ENCODE results near the gene PRSS33. TPM values are rescaled to one million over a fixed set of nuclear protein-coding genes. Genes with fewer than 3 reads are reported as not detected.

Gene PRSS33
- total RNA-seq, 1 donor: not detected

- no peak overlapping the region for H3K4me3 ChIP-seq (ENCODE audit: low read depth, low read length)
- no peak for TF ChIP-seq CTCF (IDR thresholded peaks at IDR 0.05; ENCODE audit: insufficient read depth, low read depth, low read length)
- DNase-seq (ENCODE audit: low read depth): no peak
Observed at GRCh38 chr16:2762711-2763110, 24.6 kb downstream of the PRSS33 start.

GRCh38 chr16:2761886-2762583, 25.3 kb downstream of the PRSS33 start:
- no peak for TF ChIP-seq CTCF (IDR thresholded peaks at IDR 0.05; ENCODE audit: insufficient read depth, low read depth, low read length)
- DNase-seq (ENCODE audit: low read depth): no peak
- H3K4me3 ChIP-seq (ENCODE audit: low read depth, low read length): no peak overlapping the region

GRCh38 chr16:2761472-2761871, 25.9 kb downstream of the PRSS33 start:
- DNase-seq (ENCODE audit: low read depth): no peak
- TF ChIP-seq CTCF (IDR thresholded peaks at IDR 0.05; ENCODE audit: insufficient read depth, low read depth, low read length): no peak
- no peak overlapping the region for H3K4me3 ChIP-seq (ENCODE audit: low read depth, low read length)

GRCh38 chr16:2757344-2757743, 30.0 kb downstream of the PRSS33 start:
- no peak for DNase-seq (ENCODE audit: low read depth)
- no peak for TF ChIP-seq CTCF (IDR thresholded peaks at IDR 0.05; ENCODE audit: insufficient read depth, low read depth, low read length)
- H3K4me3 ChIP-seq (ENCODE audit: low read depth, low read length): no peak overlapping the region

DNA sequence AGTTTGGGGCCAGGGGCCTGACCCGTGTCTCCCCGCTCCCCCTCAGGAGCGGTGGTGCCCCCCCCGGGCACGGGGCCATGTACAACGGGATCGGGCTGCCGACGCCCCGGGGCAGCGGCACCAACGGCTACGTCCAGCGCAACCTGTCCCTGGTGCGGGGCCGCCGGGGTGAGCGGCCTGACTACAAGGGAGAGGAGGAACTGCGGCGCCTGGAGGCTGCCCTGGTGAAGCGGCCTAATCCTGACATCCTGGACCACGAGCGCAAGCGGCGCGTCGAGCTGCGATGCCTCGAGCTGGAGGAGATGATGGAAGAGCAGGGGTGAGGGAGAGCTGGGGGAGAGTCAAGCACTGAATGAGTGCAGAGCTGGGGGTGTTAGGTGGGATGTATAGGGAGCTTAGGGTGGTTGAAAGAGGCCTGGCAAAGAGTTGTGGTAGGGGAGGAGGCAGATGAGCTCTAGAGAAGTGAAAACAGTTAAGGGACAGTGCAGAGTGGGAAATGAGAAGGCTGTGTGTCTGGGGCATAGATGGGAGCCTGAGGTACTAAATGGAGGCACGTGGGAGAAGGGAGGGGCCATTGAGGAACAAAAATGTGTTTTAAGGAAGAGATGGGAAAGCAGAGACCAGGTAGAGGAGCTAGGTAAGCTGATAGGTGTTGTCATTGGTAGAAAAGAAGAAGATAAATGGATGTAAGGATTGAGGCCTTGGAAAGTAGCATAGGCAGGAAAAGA, 30.9 kb downstream of the PRSS33 start:
- TF ChIP-seq CTCF (IDR thresholded peaks at IDR 0.05; ENCODE audit: insufficient read depth, low read depth, low read length): no peak
- DNase-seq (ENCODE audit: low read depth): no peak

DNA sequence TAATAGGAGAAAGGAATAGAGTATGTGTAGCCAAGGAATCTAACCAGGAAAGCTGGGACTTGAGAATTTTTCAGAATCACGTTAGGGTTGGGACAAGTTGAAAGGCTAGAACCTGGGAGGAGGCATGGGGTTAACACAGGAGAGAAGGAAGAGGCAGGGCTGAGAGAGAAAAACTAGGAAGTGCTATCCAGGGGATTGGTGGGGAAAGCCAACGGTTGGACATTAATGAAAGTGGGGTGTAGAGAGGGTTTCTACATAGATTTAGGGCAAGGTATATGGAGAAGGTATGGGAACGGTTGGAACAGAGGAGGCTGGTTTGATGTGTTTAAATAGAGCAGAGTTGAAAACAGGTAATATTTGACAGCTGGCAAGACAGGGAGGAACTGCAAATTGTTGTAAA, 32.2 kb downstream of the PRSS33 start:
- H3K4me3 ChIP-seq (ENCODE audit: low read depth, low read length): peak overlapping the region; percentile 74
- TF ChIP-seq CTCF (IDR thresholded peaks at IDR 0.05; ENCODE audit: insufficient read depth, low read depth, low read length): no peak
- DNase-seq (ENCODE audit: low read depth): no peak

More for the DNA sequence above, 30.9 kb downstream of the PRSS33 start:
- H3K4me3 ChIP-seq (ENCODE audit: low read depth, low read length): no peak overlapping the region
